Tibial nerve (tissue), 4 donors: ENCODE results near the gene MTHFD1.

Experiments used
- CTCF ChIP-seq, 5 experiments: fragments of 200-600 bp in 3 of 5; fragments of 450-650 bp in 2 of 5; sonication (generic) in 3 of 5; IDR thresholded peaks; one replicate each; pipeline ENCODE4 v1.5.1; 2016 to 2019; ENCODE audit warnings: antibody characterized with exemption in 5 of 5, mild to moderate bottlenecking in 3 of 5, moderate library complexity in 2 of 5
- EP300 ChIP-seq, 2 donors: sonication (generic); formaldehyde crosslinking; IDR thresholded peaks; one replicate each; pipeline ENCODE4 v1.6.1; 2017; ENCODE audit warnings: antibody characterized with exemption in 2 of 2, mild to moderate bottlenecking in 1 of 2
- POLR2A ChIP-seq, 2 donors: fragments of 450-650 bp; IDR thresholded peaks; one replicate each; pipeline ENCODE4 v1.6.1; 2017; ENCODE audit warnings: antibody characterized with exemption in 2 of 2, mild to moderate bottlenecking in 2 of 2, moderate library complexity in 2 of 2

DNA sequence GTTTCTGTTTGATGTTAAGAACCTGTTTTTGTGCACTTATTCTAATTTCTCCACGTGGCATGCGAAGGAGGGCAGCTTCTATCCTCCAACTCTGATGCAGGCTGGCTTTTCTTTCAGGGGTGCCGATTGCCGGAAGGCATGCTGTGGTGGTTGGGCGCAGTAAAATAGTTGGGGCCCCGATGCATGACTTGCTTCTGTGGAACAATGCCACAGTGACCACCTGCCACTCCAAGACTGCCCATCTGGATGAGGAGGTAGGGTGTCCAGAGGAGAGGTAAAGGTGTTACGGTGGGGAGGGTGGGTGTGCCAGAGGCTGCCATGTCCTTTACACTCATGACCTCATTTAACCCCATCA lies 29.6 kb downstream of the MTHFD1 start:
- TF ChIP-seq EP300 (IDR thresholded peaks at IDR 0.05) = no peak
- no peak for TF ChIP-seq CTCF (IDR thresholded peaks at IDR 0.05)
- TF ChIP-seq POLR2A (IDR thresholded peaks at IDR 0.05) = no peak
